ENCODE measurements around the gene SRSF3.

DNA sequence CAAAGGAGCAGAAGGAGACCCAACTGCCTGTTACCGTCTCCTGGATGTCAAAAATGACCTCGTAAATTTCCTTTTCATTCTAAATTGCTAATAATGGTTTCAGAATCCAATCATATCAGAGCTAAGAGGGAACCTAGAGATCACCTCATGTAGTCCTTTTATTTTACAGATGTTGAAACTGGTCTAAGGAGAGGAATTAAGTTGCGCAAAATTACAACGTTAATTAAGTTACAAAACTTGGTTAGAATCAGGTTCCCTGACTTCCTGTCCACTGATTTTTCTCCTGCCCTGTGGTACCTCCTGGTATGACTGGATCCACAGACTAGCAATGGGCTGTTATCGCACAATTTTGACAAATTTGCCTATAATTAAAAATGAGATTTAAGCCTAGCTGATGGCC, 37.9 kb upstream of the SRSF3 start:
- TF ChIP-seq, protein P1, sequence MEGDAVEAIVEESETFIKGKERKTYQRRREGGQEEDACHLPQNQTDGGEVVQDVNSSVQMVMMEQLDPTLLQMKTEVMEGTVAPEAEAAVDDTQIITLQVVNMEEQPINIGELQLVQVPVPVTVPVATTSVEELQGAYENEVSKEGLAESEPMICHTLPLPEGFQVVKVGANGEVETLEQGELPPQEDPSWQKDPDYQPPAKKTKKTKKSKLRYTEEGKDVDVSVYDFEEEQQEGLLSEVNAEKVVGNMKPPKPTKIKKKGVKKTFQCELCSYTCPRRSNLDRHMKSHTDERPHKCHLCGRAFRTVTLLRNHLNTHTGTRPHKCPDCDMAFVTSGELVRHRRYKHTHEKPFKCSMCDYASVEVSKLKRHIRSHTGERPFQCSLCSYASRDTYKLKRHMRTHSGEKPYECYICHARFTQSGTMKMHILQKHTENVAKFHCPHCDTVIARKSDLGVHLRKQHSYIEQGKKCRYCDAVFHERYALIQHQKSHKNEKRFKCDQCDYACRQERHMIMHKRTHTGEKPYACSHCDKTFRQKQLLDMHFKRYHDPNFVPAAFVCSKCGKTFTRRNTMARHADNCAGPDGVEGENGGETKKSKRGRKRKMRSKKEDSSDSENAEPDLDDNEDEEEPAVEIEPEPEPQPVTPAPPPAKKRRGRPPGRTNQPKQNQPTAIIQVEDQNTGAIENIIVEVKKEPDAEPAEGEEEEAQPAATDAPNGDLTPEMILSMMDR (IDR thresholded peaks at IDR 0.05; ENCODE audit: insufficient read depth, low read length, poor library complexity, severe bottlenecking), result no peak
- TF ChIP-seq EZH2phosphoT487 (conservative IDR thresholded peaks at IDR 0.05; ENCODE audit: low read length), result no peak

Data from SU-DHL-6 (cell line).